ENCODE data around the gene FBXW8.

FBXW8 gene, protein sequence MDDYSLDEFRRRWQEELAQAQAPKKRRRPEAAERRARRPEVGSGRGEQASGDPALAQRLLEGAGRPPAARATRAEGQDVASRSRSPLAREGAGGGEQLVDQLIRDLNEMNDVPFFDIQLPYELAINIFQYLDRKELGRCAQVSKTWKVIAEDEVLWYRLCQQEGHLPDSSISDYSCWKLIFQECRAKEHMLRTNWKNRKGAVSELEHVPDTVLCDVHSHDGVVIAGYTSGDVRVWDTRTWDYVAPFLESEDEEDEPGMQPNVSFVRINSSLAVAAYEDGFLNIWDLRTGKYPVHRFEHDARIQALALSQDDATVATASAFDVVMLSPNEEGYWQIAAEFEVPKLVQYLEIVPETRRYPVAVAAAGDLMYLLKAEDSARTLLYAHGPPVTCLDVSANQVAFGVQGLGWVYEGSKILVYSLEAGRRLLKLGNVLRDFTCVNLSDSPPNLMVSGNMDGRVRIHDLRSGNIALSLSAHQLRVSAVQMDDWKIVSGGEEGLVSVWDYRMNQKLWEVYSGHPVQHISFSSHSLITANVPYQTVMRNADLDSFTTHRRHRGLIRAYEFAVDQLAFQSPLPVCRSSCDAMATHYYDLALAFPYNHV

DNA sequence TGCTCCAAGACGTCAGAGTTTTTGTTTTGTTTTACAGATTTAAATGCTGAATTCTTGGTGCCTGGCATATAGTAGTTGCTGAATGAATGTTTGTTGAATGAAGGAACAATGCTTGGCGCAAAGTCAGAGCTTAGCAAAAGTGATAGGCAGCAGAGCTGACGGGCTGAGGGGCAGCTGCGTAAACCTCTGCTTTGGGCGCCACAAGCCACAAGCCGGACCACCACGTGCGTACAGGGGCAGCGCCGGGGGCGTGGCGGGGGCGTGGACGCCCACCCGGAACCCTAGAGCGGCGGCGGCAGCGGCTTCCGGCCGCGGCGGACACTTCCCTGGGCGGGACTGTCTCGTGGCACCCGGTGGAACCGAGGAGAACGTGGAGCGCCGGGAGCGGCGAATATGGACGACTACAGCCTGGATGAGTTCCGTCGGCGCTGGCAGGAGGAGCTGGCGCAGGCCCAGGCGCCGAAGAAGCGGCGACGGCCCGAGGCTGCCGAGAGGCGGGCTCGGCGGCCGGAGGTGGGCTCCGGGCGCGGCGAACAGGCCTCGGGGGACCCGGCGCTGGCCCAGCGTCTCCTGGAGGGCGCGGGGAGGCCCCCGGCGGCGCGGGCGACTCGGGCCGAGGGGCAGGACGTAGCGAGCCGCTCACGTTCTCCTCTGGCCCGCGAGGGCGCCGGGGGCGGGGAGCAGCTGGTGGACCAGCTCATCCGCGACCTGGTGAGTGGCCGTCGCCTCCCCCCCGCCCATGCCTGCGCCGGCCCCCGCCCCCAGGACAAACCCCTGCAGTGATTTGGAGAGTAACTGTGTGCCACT, at the start of gene FBXW8:
FBXW8 (plus strand) TSS at position 306 of the 807 bp plus-strand sequence; CDS start at position 394, 88 bp downstream.
- peak; percentile 61 for DNase-seq

DNA sequence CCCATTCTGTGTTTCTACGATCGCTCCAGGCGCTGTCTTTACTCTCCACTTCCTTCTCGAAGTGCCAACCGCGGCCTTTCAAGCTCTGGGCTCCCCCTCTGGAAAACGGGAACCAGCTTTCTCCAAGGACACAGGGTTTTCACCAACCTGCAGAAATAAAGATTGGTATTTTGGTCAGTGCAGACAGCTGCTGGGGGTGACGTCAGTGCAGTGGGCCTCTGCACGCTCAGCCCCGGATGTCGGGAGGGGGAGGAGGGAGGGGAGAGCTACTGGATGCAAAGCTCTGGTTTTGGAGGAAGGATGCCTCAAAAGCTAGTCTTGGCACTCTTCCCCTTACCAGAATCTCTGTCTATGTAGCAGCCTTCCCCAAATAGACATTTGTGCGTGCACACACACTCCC, 49.4 kb upstream of the FBXW8 start:
- no peak for DNase-seq

DNA sequence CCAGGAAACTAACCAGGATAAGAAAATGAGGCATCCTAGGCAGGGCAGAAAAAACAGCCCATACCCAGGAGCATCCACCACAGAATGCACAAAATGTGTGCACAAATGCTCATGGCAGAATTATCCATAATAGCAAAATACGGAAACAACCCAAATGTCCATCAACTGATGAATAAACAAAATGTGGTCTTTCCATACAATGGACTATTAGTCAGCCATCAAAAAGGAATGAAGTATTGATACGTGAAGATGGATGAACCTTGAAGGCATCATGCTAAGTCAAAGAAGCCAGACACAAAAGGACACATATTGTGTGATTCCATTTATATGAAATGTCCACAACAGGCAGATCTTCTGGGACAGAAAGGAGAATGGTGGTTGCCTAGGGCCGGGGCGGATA, 48.6 kb upstream of the FBXW8 start:
- no peak for DNase-seq

DNA sequence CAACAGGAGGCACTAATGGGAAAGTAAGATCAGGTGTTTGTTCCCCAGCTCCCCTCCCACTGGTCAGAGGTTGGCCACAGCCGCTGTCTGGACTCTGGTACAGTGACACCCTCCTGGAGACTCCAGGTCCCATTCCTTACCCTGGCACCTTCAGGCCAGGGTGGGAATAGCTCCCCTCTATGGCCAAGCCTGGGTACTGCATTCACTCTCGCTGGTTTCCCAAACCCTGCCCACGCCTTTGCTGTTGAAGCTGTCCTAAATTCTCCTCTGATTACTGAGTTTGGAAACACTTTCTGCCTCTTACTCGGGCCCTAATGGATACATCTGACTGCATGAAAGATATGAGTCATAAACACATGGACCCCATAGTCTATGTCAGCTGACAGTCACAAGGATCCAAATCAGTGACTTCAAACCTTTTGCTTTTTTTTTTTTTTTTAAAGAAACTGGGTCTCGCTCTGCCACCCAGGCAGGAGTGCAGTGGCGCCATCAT, 47.4 kb upstream of the FBXW8 start:
- no peak for DNase-seq

DNA sequence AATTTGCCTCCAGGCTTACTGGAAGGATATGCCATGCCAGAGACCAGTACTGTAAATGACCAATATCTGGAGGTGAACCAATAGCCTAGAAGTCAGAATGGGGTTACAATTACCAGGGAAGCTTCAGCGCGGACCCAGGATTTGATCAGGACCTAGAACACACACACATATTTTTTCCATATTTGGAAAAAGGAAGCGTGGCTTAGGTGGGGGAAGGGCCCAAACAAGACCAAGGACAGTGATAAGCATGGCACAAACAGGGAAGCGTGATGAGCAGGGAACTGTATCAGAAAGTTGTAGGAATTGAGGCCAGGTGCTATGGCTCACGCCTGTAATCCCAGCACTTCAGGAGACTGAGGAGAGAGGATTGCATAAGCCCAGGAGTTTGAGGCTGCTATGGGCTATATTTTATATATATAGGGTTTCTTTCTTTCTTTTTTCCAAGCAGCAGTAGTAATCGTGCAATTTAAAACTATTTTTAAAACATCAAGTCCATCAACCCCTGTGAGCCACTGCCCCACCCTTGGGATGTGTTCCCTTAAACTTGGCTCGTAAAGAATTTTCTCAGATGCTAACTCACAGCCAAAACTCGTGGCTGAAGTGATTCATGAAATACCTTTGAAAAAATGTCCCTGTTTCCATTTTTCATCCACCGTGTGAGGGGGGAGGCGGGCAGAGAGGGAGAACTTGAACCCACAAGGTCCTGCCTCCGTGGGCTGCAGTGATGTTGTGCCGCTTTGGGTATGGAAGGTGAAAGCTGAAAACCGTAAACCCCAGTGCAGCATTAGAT, 46.2 kb upstream of the FBXW8 start:
- DNase-seq, result no peak

DNA sequence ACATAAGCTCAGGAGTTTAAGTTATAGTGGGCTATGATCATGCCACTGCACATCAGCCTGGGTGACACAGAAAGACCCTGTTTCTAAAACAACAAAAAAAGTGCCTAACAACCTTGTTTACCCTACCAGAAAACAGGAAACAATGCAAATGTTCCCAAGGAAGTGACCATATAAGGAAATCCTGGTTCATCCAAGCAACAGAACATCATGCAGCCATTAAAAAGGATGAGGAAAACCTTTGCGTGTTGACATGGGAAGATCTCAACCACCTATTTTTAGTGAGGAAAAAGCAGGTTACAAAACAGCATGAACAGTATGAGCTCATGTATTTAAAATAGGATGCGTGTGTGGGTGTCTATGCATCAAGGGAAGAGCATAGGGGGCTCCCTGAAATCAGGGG, 43.2 kb upstream of the FBXW8 start:
- no peak for DNase-seq

DNA sequence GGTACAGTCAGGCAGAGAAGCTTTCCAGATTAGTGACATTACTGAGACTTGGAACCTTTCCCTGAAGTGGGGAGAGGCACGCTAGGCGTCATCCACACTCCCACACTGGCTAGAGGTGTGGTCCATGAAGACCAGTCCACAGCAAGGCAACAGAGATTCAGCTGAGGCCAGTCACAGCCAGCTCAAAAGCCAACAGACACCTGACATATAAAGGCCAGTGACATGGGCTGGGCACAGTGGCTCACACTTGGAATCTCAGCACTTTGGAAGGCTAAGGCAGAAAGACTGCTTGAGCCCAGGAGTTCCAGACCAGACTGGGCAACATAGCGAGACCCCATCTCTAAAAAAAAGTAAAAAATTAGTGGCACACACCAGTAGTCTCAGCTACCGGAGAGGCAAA, 40.4 kb upstream of the FBXW8 start:
- DNase-seq, result no peak

DNA sequence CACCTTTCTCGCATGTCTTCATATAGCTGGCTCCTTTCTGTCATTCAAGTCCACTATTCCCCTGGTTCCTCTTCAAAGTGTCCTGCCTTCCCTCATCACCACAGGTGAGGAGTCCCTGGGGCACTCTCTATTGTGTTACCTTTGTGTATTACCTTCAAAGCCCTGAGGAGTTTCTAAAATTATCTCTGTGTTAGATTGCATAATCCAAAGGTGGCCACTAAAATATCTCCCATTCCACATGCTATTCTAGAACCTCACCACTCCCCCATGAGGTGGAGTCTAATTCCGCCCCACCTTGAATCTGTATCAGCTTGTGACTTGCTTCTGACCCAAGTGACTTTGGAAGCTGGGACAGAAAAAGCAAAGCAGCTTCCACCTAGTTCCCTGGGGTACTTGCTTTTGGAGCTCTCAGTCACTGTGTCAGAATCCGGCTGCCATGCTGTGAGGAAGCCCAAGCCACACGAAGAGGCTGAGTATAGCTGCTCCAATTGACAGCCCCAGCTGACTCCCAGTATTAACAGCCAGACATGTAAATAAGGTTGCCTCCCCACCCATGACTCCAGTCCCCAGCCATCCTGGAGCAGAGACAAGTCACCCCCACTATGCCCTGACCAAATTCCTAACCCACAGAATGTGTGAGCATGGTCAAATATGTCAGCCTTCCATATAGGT, 36.3 kb upstream of the FBXW8 start:
- no peak for DNase-seq

DNA sequence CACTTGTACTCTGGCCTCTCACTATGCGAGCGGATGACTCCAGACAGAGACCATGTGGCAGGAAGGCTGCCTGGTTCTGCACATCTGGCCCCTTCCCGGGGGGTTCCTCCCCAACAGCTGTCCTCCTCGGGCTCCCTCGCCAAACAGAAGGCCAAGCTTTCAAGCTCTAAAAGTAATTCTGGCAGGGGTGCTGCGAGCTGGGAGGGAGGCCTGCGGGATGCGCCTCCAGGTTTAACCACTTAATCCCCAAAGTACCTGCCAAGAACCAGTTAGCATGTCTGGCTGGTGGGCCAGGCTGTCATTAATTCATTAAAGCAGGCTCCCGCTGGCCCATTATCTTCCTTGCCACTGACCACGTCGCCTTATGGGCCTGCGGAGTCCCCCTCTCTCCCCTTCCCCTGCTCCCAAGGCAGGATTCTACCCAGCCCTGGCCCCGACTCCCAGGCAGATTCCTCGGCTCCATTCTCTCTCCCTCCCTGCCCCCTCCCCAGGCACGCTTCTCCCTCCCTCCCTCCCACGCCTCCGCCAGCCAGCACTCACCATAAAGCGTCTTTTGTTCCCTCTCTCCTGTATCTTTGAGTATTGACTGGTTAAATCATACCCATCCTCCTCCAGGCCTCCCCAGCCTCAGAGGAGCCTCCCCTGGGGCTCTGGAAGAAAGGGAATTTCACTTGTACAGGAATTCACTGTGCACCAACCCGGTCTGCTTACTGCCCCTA, 34.4 kb upstream of the FBXW8 start:
- DNase-seq, result no peak

DNA sequence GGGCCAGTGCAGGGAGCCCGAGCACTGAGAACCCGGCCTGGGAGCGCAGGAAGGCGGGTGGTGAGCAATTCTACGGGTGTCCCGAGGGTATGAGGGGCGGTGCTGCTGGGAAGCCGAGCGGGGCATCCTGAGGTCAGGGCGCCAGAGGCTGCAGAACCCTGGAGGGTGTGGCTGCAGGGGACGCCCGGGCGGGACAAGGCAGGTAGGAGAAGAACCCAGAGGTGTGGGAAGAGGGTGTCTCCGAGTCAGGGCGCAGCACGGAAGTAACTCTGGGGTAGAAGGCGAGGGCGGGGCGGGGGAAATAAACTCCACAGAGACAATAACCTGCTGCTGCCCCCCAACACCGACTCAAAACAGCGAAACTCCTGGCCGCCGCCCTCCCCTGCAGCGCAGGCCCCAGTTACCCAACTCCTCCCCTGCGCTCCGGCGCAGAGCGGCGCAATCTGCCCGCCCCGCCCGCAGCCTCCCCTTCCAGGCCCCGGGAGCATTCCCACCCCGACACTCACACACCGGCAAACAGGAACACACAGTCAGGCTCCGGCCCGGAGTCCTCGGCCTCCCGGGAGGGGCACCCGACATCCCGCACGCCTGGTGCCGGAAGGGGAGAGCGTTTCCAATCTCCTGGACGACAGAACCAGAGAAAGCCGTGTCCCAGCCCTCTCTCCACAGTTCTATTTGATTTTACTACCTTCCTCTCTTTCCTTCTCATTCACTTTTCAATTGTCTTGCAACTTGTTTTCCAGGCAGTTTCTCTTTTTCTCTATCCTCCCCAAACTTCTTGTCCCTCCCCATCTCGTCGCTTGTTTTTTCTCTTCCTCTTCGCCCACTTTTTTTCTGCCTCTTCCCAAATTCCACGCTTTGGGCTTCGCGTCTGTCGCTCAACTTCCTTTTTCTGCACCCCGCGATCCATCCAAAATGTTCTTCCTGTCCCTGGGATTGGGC, 31.9 kb upstream of the FBXW8 start:
- DNase-seq, result no peak

DNA sequence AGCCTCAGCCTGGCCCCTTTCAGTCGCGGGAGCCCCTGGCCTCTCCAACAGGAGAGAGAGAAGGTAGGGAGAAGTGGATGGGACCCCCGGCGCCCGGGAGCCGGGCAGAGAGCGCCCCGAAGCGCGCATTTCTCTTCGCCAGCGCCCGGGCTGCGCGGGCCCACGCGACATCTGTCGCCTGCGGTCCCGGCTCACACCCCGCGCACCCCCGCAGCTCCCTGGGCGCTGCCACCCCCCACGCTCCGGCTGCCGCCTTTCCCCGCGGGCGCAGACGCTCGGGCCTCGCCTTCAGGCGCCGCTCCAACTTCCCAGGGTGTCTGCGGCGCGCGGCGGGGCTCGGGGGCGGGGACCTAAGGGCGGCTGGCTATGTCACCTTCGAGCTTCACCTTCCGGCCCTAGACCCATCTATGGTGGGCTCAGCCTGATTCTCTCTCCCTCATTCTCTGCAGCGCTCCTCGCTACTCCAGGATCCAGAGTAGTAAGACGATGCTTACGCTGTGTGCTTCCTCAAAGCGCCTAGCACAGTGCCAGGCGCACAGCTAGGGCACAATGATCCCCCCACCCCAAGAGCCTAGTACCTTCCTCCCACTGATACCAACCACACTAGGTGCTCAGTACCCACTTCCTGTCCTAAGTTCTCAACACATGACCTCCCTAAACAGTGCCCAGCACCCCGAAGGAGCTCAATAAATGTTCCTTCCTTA, 31.1 kb upstream of the FBXW8 start:
- no peak for DNase-seq

DNA sequence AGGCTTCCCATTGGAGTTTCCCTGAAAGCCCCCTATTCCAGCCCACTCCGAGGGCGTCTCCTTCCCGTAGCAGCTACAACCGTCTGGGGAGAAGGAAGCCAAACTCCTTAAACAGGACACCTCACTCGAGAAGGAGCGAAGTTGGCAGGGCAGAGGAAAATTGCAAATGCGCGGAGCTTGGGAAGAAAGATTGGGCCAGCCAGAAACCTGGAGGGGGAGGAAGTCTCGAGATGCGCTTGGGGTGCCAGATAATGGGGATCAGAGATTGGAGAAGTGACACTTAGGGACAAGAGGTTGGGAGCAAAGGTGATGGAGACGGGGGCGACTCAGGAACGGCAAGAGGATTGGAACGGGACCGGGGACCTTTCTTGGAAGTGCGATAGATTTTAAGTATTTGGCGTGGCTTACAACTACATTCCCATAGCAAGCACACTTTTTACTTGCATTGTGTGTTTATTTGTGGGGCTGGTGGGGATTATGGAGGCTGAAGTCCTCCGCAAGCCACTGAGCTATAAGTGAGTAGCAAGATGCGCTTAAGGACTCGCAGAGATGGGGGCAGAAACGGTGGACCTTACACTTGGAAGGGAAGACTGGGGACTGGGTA, 30.4 kb upstream of the FBXW8 start:
- DNase-seq, result no peak

DNA sequence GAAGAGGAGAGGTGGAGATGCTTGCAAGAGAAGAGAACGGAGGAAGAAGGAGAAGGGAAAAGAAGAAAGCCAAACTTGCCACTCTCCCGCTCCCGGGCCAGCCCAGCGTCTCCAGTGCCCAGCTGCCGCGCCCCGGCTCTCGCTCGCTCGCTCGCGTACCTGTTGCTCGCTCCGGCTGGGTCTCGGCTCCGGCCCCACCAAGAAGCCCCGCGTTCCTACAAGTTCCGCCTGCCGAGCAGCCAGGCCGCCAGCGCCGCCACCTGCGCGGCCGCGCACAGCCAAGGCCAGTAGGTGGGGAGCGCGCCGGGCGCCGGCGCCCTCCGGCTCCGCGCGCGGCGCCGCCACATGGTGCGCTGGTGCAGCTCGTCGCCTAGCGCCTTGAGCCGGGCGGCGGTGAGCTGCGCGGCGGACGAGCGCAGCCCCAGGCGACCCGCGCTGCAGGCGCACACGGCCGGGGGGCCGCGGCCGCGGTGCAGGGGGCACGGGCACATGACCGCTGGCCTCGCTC, 29.9 kb upstream of the FBXW8 start:
- DNase-seq, result no peak

DNA sequence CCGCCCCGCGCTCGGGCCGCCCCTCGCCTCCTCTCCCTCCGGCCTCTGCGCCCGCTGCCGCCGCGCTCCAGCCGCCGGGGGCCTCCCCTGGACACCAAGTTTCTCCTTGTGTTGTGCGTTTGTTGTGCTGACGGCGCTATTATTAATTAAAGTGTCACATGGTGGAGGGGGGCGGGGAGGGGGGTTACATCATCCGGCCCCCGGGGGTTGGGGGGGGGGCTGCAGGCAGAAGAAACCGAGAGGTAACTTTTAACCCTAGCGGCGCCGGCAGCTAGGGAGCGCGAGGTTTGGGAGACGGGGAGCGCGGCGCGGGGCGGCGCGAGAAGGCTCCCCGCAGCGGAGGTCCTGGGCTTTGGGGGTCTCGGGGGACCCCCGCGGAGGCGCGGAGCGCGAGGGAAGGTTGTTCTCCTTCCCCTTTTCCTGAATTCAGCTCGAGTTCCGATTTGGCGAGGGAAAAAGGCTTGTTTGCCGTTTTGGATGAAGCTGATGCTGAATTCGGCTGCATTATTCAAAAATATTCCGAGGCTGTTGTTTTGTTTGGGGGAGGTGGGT, 29.3 kb upstream of the FBXW8 start, which contains the start of gene HRK:
HRK (minus strand) TSS at position 117 of the 552 bp plus-strand sequence. CDS start 134 bp downstream, outside the sequence.
- DNase-seq, result no peak

DNA sequence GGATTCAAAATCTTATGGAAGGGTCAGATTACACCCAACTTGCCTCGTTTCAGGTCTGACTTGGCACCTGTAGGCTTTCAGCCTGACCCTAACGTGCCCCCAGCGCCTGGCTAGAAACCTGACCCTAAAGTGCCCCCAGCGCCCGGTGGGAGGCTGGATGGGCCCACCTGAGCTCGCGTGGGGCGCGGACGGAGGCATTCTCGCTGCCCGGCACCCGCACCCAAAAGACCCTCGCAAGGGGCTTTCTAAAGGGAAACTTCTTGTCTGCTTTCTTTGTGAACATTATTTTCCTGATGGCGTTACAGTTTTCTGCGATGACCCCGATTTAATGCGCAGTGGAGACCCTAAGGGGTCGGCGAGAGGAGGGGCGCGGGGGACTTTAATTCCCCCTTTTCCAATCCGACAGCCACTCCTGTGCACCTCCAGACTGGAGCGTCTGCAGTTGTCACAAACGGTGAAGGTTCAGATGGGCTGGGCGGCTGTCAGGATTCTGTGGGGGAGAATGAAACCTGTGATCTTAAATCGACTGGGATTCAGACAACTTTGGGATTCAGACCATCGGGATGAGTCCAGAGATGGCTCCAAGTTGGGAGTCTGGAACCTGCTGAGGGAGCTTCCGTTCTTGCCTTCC, 28.8 kb upstream of the FBXW8 start:
- DNase-seq, result no peak

DNA sequence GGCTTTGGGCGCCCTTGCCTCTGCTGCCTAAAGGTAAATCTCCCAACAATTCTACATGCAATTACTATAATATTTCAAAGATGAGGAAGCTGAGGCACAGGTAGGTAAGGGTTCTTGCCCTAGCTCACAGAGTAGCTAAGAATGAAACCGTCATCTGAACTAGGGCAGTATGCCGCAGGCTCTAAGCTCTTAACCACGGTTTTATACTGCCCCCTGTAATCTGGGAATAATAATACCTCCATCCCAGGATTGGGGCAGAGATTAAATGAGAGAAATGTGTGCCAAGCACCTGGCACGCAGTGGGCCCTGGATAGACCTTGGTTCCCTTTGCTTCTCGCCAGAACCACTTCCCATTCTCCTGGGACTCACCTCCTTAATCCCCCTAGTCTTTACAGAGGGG, 28.0 kb upstream of the FBXW8 start:
- no peak for DNase-seq

DNA sequence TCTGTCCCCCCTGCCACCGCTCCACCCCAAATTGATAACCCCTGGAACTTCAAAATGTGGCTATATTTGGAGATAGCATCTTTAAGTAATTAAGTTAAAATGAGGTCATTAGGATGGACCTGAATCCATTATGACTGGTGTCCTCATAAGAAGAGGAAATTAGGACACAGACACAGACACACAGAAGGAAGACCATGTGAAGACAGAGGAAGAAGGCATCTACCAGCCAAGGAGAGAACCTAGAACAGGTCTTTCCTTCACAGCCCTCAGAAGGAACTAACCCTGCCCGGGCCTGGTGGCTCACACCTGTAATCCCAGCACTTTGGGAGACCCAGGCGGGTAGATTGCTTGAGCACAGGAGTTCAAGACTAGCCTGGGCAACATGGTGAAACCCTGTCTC, 25.9 kb upstream of the FBXW8 start:
- DNase-seq, result no peak

DNA sequence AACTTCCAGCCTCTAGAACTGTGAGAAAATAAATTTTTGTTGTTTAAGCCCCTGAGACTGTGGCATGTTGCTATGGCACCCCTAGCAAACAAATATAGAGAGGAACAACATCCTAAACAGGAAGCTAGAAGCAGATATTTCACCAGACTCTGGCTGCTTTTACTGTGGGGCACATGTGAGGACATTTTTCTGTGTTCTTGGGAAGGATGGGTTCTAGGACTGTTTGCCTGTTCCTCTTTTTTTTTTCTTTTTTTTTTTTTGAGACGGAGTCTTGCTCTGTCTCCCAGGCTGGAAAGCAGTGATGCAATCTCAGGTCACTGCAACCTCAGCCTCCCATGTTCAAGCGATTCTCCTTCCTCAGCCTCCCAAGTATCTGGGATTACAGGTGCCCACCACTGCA, 25.3 kb upstream of the FBXW8 start:
- no peak for DNase-seq

Data from CD4-positive, alpha-beta T cell treated with Interleukin-21 for 1 hour (primary cell).